ENCODE results near the gene PHRF1. TPM values are rescaled to one million over a fixed set of nuclear protein-coding genes. Genes with fewer than 3 reads are reported as not detected.
"Not testable (repeated sequence)": the region's sequence is repeated elsewhere in the genome, so short reads cannot be mapped to it uniquely, and the experiment has no call there.

Gene PHRF1
- total RNA-seq, 1 donor from 2014 or later, result 25.4 TPM

- TF ChIP-seq CTCF (IDR thresholded peaks at IDR 0.05), result no peak
- Histone ChIP-seq H3K27me3 (no peaks in the 10 kb centered on the region), H3K36me3 (no peaks in the 10 kb centered on the region), H3K9me3 (no peaks in the 10 kb centered on the region), H3K4me1 (peaks cover 4 to 9% of the 10 kb centered on the region in 2 donors), H3K4me3 (peak overlapping the region; percentile 72 to 76), H3K27ac (peak overlapping the region; percentile 77 to 89)
- no peak for DNase-seq (ENCODE audit: low spot score in 2 of 2)
- intact Hi-C loops (cut with DNase I), result loop anchor here (1.0 to 2.0 kb wide), 4 partner anchors 7 to 179 kb away; partner anchors contain the start of genes HRAS, LMNTD2, PTDSS2 and RASSF7
These were observed 8.5 kb upstream of the PHRF1 start for GRCh38 chr11:567629-568292.

- H3K4me1 ChIP-seq, result peaks cover 4 to 9% of the 10 kb centered on the region in 2 donors
- H3K27me3 ChIP-seq, result no peaks in the 10 kb centered on the region
- H3K36me3 ChIP-seq, result no peaks in the 10 kb centered on the region
- DNase-seq (ENCODE audit: low spot score in 2 of 2), result peak; percentile 83 to 97
- intact Hi-C loops (cut with DNase I), result loop anchor here (1.0 to 2.0 kb wide), 4 partner anchors 8 to 178 kb away; partner anchors contain the start of genes HRAS, LMNTD2, PTDSS2 and RASSF7
- peak overlapping the region; percentile 77 to 89 for H3K27ac ChIP-seq
- H3K9me3 ChIP-seq, result no peaks in the 10 kb centered on the region
- no peak for TF ChIP-seq CTCF (IDR thresholded peaks at IDR 0.05)
- H3K4me3 ChIP-seq, result peak overlapping the region; percentile 72 to 76
These were observed 7.7 kb upstream of the PHRF1 start for GRCh38 chr11:568306-569157.

- TF ChIP-seq CTCF (IDR thresholded peaks at IDR 0.05), result no peak
- H3K36me3 ChIP-seq, result no peaks in the 10 kb centered on the region
- peak overlapping the region; percentile 72 to 76 for H3K4me3 ChIP-seq
- intact Hi-C loops (cut with DNase I), result loop anchor here (2.0 kb wide), 2 partner anchors 35 to 177 kb away; partner anchors contain the start of genes HRAS and TALDO1
- H3K9me3 ChIP-seq, result no peaks in the 10 kb centered on the region
- peak overlapping the region; percentile 70 to 89 for H3K27ac ChIP-seq
- H3K27me3 ChIP-seq, result no peaks in the 10 kb centered on the region
- H3K4me1 ChIP-seq, result peaks cover 4 to 11% of the 10 kb centered on the region in 2 donors
- no peak for DNase-seq (ENCODE audit: low spot score in 2 of 2)
These were observed 6.9 kb upstream of the PHRF1 start for GRCh38 chr11:569158-569885.

- H3K4me1 ChIP-seq, result peaks cover 7 to 21% of the 10 kb centered on the region in 2 donors
- H3K9me3 ChIP-seq, result no peaks in the 10 kb centered on the region
- TF ChIP-seq CTCF (IDR thresholded peaks at IDR 0.05), result no peak
- H3K27ac ChIP-seq, result no peak overlapping the region
- intact Hi-C loops (cut with DNase I), result no loop called here
- no peak overlapping the region for H3K4me3 ChIP-seq
- H3K27me3 ChIP-seq, result no peaks in the 10 kb centered on the region
- H3K36me3 ChIP-seq, result no peaks in the 10 kb centered on the region
- DNase-seq (ENCODE audit: low spot score in 2 of 2), result no peak
These were observed 4.5 kb upstream of the PHRF1 start for GRCh38 chr11:571802-572185.

- H3K9me3 ChIP-seq, result no peaks in the 10 kb centered on the region
- H3K4me1 ChIP-seq, result peaks cover 15 to 29% of the 10 kb centered on the region in 2 donors
- TF ChIP-seq CTCF (IDR thresholded peaks at IDR 0.05), result no peak
- DNase-seq (ENCODE audit: low spot score in 2 of 2), result no peak
- no peaks in the 10 kb centered on the region for H3K27me3 ChIP-seq
- no peaks in the 10 kb centered on the region for H3K36me3 ChIP-seq
- intact Hi-C loops (cut with DNase I), result no loop called here
- H3K4me3 ChIP-seq, result no peak overlapping the region
- peak overlapping the region in 1 of 2 donors; percentile 14 for H3K27ac ChIP-seq
These were observed 3.0 kb upstream of the PHRF1 start for GRCh38 chr11:573146-573759.

- H3K4me3 ChIP-seq; DNase-seq (ENCODE audit: low spot score in 2 of 2); H3K27me3 ChIP-seq; H3K27ac ChIP-seq; H3K9me3 ChIP-seq; H3K36me3 ChIP-seq; intact Hi-C loops (cut with DNase I): not testable (repeated sequence)
- H3K4me1 ChIP-seq, result peaks cover 13 to 37% of the 10 kb centered on the region in 2 donors
These were observed 2.2 kb upstream of the PHRF1 start for GRCh38 chr11:574031-574570.
